Esophagus muscularis mucosa (tissue), 4 donors: ENCODE measurements around the gene AKT1.

ENCODE experiments used
- CTCF ChIP-seq, 3 experiments: fragments of 200-600 bp in 2 of 3; fragments of 450-650 bp in 1 of 3; sonication (generic) in 2 of 3; IDR thresholded peaks; one replicate each; pipeline ENCODE4 v1.5.1; 2017 to 2019; ENCODE audit warnings: antibody characterized with exemption in 3 of 3, mild to moderate bottlenecking in 2 of 3, moderate library complexity in 1 of 3
- EP300 ChIP-seq: sonication (generic); formaldehyde crosslinking; IDR thresholded peaks from one replicate; pipeline ENCODE4 v1.6.1; 2017; ENCODE audit warnings: antibody characterized with exemption
- POLR2A ChIP-seq: fragments of 450-650 bp; IDR thresholded peaks from one replicate; pipeline ENCODE4 v1.6.1; 2017; ENCODE audit warnings: antibody characterized with exemption, moderate library complexity, mild to moderate bottlenecking, low read depth
- POLR2AphosphoS5 ChIP-seq, 2 donors: sonication (generic); formaldehyde crosslinking; IDR thresholded peaks; one replicate each; pipeline ENCODE4 v1.6.1; 2017; ENCODE audit warnings: antibody characterized with exemption in 2 of 2

GRCh38 chr14:104845033-104845666 is 49.6 kb upstream of the AKT1 start:
- TF ChIP-seq CTCF (IDR thresholded peaks at IDR 0.05) (no peak), POLR2AphosphoS5 (IDR thresholded peaks at IDR 0.05) (no peak), POLR2A (no peak), EP300 (no peak)
